NCI-H1092 (cell line): Measurements from ENCODE around the gene TAOK3.
"Not testable (repeated sequence)": the region's sequence is repeated elsewhere in the genome, so short reads cannot be mapped to it uniquely, and the experiment has no call there.

ENCODE experiments used
- DNase-seq: peaks from one replicate; lab custom pipeline; 2025; lab: John Stamatoyannopoulos, UW

Gene TAOK3

DNA sequence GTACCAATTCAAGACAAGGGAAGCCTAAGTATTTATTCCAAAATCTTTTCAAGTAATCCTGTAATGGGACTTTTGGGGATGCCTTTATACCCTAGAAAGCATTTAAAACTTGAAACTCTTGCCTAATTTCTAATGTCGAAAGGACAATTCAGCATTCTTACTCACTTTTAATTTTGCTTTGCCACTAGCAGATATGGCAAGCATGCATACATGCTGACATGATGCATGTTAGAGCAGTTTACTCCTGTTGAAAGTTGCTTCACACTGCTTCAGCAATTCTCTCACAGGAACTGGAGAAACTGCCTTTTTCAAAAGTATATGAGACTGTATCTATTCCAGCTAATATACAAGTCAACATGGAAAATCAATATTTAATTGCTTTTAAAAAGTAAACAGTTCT lies 79.9 kb downstream of the TAOK3 start:
- DNase-seq: no peak

DNA sequence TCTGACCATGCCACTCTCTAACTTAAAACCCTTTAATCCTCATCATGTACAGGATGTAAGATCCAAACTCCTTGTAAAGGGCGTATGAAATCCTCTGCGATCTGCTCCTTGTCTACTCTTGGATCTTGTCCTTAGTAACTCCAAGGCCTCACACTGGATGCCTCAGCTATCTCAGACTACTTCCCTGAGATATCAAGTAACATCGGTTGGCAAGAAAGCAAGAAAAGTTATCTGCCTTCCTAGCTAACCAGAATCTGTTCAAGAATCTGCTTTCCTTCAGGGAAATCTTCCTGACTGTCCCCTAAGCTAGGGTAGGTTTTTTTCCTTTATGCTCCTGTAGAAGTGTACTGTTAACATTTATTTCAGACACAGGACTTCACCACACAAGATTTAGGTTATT lies 82.6 kb downstream of the TAOK3 start:
- DNase-seq: no peak

- no peak for DNase-seq
Observed at GRCh38 chr12:118288174-118288573, 84.5 kb downstream of the TAOK3 start.

- no peak for DNase-seq
Observed at GRCh38 chr12:118287728-118288127, 85.0 kb downstream of the TAOK3 start.

- no peak for DNase-seq
Observed at GRCh38 chr12:118282767-118283166, 89.9 kb downstream of the TAOK3 start.

GRCh38 chr12:118278288-118278687 lies 94.4 kb downstream of the TAOK3 start:
- not testable (repeated sequence) for DNase-seq

DNA sequence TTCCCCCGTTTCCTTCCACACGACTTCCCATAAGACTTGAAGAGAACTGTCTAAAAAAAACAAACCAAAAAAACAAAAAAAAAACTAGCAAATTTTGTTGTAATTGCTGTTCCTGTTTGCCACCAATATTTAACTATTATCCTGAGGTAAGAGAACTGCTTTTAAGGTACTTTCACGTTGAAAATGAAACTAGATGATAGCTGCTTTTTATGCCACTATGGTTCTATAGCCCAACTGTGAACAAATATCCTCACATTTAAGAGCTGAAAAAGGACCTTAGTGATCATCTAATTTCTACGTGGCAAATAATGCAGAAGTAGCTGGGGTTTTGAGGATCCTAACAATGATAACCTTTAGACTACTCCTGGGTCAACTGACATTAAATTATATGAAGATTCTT lies 98.6 kb downstream of the TAOK3 start:
- DNase-seq: no peak

DNA sequence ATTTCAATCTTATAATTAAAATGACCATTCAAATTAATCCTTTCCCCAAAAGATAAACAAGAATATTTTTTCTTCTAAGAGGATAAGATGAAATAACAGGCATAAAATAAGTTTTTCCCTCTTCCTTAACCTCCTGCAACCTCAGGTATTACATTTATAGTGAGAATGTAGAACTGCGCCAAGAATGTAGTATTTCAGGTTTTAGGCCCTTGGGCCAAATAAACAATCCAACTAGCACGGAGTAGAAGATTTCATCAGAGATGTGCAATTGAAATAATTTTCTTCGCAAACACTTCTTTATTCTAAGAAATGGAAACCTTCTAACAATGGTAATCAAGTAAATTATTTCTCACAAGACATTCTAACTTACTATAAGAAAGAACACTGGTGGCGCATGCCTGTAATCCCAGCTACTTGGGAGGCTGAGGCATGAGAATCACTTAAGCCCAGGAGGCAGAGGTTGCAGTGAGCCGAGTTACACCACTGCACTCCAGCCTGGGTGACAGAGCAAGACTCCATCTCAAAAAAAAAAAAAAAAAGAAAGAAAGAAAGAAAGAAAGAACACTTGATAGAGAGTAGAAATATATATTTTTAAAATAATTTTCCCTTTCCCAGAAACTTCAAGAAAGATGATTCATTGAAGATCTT lies 100.8 kb downstream of the TAOK3 start:
- no peak for DNase-seq

- no peak for DNase-seq
Observed at GRCh38 chr12:118271183-118271582, 101.5 kb downstream of the TAOK3 start.

GRCh38 chr12:118269806-118270205 lies 102.9 kb downstream of the TAOK3 start:
- DNase-seq: no peak

- DNase-seq: no peak
Observed at GRCh38 chr12:118259079-118259478, 113.6 kb downstream of the TAOK3 start.

GRCh38 chr12:118256352-118256751 lies 116.4 kb downstream of the TAOK3 start:
- DNase-seq: no peak

DNA sequence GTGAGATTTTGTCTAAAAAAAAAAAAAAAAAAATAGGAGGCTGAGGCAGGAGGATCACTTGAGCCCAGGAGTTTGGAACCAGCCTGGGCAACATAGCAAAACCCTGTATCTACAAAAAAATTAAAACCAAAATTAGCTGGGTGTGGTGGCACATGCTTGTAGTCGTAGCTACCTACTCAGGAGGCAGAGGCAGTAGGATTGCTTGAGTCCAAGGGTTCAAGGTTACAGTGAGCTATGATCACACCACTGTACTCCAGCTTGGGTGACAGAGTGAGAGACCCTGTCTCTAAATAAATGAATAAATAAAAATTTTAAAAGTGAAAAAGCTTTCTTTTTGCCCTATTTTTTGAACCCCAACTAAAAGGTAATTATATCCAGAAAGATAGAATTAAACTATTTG lies 123.2 kb downstream of the TAOK3 start:
- no peak for DNase-seq

GRCh38 chr12:118245886-118246285 lies 126.8 kb downstream of the TAOK3 start:
- not testable (repeated sequence) for DNase-seq

GRCh38 chr12:118238888-118239287 lies 133.8 kb downstream of the TAOK3 start:
- DNase-seq: no peak

DNA sequence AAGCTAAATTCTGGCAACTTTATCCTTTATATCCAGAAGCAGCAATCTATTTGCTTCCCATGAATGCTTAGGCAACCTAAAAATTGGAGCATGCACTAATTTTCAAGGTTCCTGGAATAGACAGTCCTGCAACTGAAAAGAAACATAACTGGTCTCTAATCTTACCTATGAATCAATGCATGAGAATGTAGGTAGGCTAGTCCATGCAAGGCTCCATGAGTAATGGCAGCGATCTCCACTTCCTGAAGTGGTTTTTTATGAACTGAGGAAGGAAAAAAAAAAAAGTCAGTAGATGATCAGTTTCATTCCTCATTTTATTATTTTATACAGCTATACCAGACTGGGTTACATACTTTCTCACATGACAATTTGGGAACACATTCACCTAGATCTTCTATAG lies 134.8 kb downstream of the TAOK3 start:
- DNase-seq: no peak

GRCh38 chr12:118237052-118237665 lies 135.5 kb downstream of the TAOK3 start:
- DNase-seq: no peak

- no peak for DNase-seq
Observed at GRCh38 chr12:118220702-118221101, 152.0 kb downstream of the TAOK3 start.

DNA sequence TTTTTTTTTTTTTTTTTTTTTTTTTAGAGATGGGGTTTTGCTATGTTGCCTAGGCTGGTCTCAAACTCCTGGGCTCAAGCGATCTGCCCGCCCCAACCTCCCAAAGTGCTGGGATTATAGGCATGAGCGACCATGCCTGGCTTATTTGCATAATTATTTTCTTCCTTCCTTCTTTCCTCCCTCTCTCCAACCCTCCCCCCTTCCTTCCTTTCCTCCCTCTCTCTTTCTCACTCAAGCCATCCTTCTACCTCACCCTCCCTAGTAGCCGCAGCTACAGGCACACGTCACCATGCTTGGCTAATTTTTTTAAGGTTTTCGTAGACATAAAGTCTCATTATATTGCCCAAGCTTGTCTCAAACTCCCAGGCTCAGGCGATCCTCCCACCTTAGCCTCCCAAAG lies 152.9 kb downstream of the TAOK3 start:
- DNase-seq: no peak

- no peak for DNase-seq
Observed at GRCh38 chr12:118219106-118219505, 153.6 kb downstream of the TAOK3 start.

GRCh38 chr12:118213452-118213851 lies 159.3 kb downstream of the TAOK3 start:
- no peak for DNase-seq

DNA sequence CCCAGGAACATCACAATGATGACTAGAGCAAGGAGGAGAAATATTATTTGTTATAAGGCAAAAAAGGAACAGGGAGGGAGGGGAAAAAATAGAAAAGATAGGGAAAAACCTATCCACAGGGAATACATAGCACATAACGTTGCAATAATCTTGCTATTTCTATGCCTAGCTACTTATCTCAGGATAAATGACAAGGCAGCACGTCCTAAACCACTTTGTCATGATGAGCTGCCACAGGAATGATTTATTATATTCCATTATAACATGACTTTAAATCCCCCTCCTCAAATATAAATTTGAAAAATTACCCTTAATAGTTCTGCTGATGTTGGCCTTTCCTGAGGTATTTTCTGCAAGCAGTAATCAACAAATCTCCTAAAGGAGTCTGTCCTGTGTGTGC lies 160.1 kb downstream of the TAOK3 start:
- no peak for DNase-seq

DNA sequence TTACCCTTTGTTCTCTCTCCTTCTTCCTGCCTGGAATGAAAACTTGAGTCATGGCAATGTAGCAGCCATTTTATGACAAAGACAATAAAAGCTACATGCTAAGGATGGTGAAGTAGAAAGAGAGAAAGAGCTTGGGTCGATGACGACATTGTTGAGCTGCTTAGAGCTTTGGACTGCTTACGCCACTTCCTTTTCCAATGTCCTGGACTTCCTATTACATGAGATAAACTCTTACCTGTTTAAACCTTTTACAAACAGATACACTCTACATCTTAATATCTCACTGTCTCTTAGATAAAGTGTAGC lies 166.6 kb downstream of the TAOK3 start:
- no peak for DNase-seq

DNA sequence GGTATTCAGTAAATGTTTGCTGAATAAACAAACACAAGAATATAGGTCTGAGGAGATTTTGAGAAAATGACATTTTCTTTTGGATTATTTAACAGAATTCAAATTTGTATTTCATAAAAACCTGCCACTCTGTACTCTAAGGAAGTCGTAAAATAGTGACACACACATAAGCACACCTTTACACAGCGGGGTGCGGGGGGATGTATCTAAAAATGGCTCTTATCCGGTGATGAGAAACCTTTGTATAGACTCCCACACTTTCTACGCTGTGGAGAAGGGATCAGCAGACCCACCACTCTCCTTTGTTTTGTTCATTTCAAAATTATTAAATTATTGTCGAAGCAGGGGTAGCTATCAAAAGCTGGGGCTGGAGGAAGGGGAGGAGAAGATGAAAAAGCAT lies 178.7 kb downstream of the TAOK3 start:
- DNase-seq: no peak
